Measurements from ENCODE around the gene MSX2. TPM values are rescaled to one million over a fixed set of nuclear protein-coding genes. Genes with fewer than 3 reads are reported as not detected.

MSX2 gene
- total RNA-seq, 1 donor from 2014 or later = not detected

DNA sequence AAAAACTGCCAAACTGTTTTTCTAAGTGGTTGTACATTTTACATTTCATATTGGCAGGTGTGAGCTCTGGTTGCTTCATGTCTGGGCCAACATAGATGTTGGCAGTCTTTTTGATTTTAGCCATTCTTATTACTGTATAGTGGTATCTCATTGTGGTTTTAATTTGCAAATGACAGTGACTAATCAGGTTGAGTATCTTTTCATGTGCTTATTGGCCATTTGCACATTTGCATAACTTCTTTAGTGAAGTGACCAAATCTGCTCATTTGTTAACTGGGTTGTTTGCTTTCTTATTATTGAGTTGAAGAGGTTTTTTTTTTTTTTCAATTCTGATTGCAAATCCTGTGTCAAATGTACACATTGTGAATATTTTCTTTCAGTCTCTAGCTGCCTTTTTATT is 36.9 kb upstream of the MSX2 start:
- no peaks in the 10 kb centered on the region for H3K9me3 ChIP-seq
- H3K27me3 ChIP-seq = no peaks in the 10 kb centered on the region
- intact Hi-C loops (cut with DNase I) = no loop called here
- no peaks in the 10 kb centered on the region for H3K36me3 ChIP-seq
- no peak overlapping the region for H3K27ac ChIP-seq
- TF ChIP-seq, protein P1, sequence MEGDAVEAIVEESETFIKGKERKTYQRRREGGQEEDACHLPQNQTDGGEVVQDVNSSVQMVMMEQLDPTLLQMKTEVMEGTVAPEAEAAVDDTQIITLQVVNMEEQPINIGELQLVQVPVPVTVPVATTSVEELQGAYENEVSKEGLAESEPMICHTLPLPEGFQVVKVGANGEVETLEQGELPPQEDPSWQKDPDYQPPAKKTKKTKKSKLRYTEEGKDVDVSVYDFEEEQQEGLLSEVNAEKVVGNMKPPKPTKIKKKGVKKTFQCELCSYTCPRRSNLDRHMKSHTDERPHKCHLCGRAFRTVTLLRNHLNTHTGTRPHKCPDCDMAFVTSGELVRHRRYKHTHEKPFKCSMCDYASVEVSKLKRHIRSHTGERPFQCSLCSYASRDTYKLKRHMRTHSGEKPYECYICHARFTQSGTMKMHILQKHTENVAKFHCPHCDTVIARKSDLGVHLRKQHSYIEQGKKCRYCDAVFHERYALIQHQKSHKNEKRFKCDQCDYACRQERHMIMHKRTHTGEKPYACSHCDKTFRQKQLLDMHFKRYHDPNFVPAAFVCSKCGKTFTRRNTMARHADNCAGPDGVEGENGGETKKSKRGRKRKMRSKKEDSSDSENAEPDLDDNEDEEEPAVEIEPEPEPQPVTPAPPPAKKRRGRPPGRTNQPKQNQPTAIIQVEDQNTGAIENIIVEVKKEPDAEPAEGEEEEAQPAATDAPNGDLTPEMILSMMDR (IDR thresholded peaks at IDR 0.05) = no peak
- no peak for DNase-seq (ENCODE audit: low spot score in 2 of 2)
- no peak overlapping the region for H3K4me3 ChIP-seq
- no peaks in the 10 kb centered on the region for H3K4me1 ChIP-seq

- TF ChIP-seq, protein P1 (IDR thresholded peaks at IDR 0.05) = no peak
- no peaks in the 10 kb centered on the region for H3K9me3 ChIP-seq
- H3K36me3 ChIP-seq = no peaks in the 10 kb centered on the region
- H3K27me3 ChIP-seq = no peaks in the 10 kb centered on the region
- DNase-seq (ENCODE audit: low spot score in 2 of 2) = no peak
- H3K4me1 ChIP-seq = peaks cover 0 to 3% of the 10 kb centered on the region in 2 donors
- intact Hi-C loops (cut with DNase I) = no loop called here
- H3K27ac ChIP-seq = no peak overlapping the region
- no peak overlapping the region for H3K4me3 ChIP-seq
Observed at GRCh38 chr5:174688441-174689354, 35.7 kb upstream of the MSX2 start.

DNA sequence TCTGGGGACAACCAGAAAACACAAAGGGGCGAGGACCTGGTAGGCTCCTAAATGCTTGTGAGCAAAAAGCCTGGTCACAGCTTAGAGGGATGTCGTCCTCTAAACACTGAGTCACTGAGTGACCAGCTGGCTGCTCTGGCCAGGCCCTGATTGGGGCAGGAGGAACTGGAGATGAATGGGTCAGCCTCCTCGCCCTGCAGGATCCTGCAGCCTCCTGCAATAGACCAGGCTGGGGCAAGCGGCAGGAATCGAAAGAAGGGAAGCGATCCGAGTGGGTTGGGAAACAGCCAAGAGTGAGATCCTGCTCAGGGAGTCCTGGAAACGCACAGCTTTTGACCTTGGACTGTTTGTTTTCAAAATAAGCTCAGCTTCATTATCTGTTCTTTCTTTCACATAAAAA is 34.1 kb upstream of the MSX2 start:
- peak in 1 of 2 donors; percentile 49 for DNase-seq (ENCODE audit: low spot score in 2 of 2)
- TF ChIP-seq, protein P1 (IDR thresholded peaks at IDR 0.05) = no peak
- Histone ChIP-seq H3K27me3 (no peaks in the 10 kb centered on the region), H3K9me3 (no peaks in the 10 kb centered on the region), H3K36me3 (no peaks in the 10 kb centered on the region), H3K4me1 (peaks cover 0 to 5% of the 10 kb centered on the region in 2 donors), H3K4me3 (no peak overlapping the region), H3K27ac (no peak overlapping the region)
- intact Hi-C loops (cut with DNase I) = no loop called here

DNA sequence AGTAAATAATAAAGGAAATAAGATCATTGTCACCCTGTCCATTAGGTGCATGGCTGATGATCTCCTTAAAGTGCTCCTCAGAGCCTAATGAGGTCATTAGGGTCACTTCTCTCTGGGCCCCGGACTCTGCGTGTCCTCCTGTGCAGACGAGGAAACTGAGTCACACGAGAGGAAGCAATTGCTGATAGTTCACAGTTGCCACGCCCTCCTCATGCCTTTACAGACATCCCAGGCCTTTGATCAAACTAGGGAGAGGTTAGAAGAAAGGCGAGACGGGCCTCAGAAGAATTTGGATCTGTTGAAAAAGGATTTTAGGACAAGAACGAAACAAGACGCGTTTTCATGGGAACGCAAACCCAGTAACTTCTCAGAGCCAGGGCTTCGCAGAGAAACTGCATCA is 32.0 kb upstream of the MSX2 start:
- Histone ChIP-seq H3K4me1 (peaks cover 0 to 5% of the 10 kb centered on the region in 2 donors), H3K27me3 (no peaks in the 10 kb centered on the region), H3K36me3 (no peaks in the 10 kb centered on the region), H3K9me3 (no peaks in the 10 kb centered on the region), H3K4me3 (peak overlapping the region in 1 of 2 donors; percentile 2), H3K27ac (no peak overlapping the region)
- intact Hi-C loops (cut with DNase I) = no loop called here
- no peak for DNase-seq (ENCODE audit: low spot score in 2 of 2)
- TF ChIP-seq, protein P1 (IDR thresholded peaks at IDR 0.05) = no peak

GRCh38 chr5:174692982-174693422 is 31.4 kb upstream of the MSX2 start:
- Histone ChIP-seq H3K27me3 (no peaks in the 10 kb centered on the region), H3K4me1 (peaks cover 0 to 5% of the 10 kb centered on the region in 2 donors), H3K27ac (no peak overlapping the region), H3K36me3 (no peaks in the 10 kb centered on the region), H3K4me3 (peak overlapping the region in 1 of 2 donors; percentile 2), H3K9me3 (no peaks in the 10 kb centered on the region)
- no peak for DNase-seq (ENCODE audit: low spot score in 2 of 2)
- intact Hi-C loops (cut with DNase I) = no loop called here
- TF ChIP-seq, protein P1 (IDR thresholded peaks at IDR 0.05) = no peak
